DOHH2 (cell line): ENCODE measurements around the gene NSMCE4A.

Experiments used
- H3F3A ChIP-seq: fragments of 200-600 bp; sonication (generic), shearing (Covaris generic); 2 replicates; pipeline ENCODE4 v1.6.0; 2016; ENCODE audit warnings: antibody characterized with exemption, mild to moderate bottlenecking; ENCODE audit not compliant: control insufficient read depth, insufficient read depth
- H3K27ac ChIP-seq: fragments of 200-600 bp; sonication (generic); 2 replicates; pipeline ENCODE4 v1.5.1; 2014; ENCODE audit warnings: low read depth, mild to moderate bottlenecking, low read length, moderate library complexity
- H3K27me3 ChIP-seq: fragments of 200-600 bp; sonication (generic); 2 replicates; pipeline ENCODE4 v1.6.1; 2014; ENCODE audit warnings: mild to moderate bottlenecking, low read length, mixed read lengths; ENCODE audit not compliant: control insufficient read depth
- H3K36me3 ChIP-seq: fragments of 200-600 bp; sonication (generic); 2 replicates; pipeline ENCODE4 v1.6.1; 2014; ENCODE audit warnings: mild to moderate bottlenecking, low read length, moderate library complexity, mixed read lengths; ENCODE audit not compliant: control insufficient read depth
- H3K4me1 ChIP-seq: fragments of 200-600 bp; sonication (generic); 2 replicates; pipeline ENCODE4 v1.6.1; 2014; ENCODE audit warnings: mild to moderate bottlenecking, low read length, mixed read lengths; ENCODE audit not compliant: control insufficient read depth
- H3K4me2 ChIP-seq: fragments of 200-600 bp; sonication (generic); 2 replicates; pipeline ENCODE4 v1.6.0; 2014; ENCODE audit warnings: mild to moderate bottlenecking, low read length, moderate library complexity
- H3K4me3 ChIP-seq: fragments of 200-600 bp; sonication (generic); 2 replicates; pipeline ENCODE4 v1.5.1; 2014; ENCODE audit warnings: mild to moderate bottlenecking, low read length, mixed read lengths
- H3K79me2 ChIP-seq: fragments of 200-600 bp; sonication (generic); 2 replicates; pipeline ENCODE4 v1.6.1; 2014; ENCODE audit warnings: mild to moderate bottlenecking, low read length, mixed read lengths; ENCODE audit not compliant: control insufficient read depth
- H3K9me2 ChIP-seq: fragments of 200-600 bp; sonication (generic); replicated peaks from 2 replicates; pipeline ENCODE4 v1.6.1; 2014; ENCODE audit warnings: mild to moderate bottlenecking, low read length, mixed read lengths; ENCODE audit not compliant: control insufficient read depth
- H3K9me3 ChIP-seq: fragments of 200-600 bp; sonication (generic); 2 replicates; pipeline ENCODE4 v1.6.1; 2014; ENCODE audit warnings: antibody characterized with exemption, low read length, mixed read lengths; ENCODE audit not compliant: control insufficient read depth, insufficient read depth
- H4K20me1 ChIP-seq: fragments of 200-600 bp; sonication (generic); 2 replicates; pipeline ENCODE4 v1.6.0; 2014; ENCODE audit warnings: low read depth, mild to moderate bottlenecking, antibody characterized with exemption, low read length, moderate library complexity; ENCODE audit not compliant: control insufficient read depth, insufficient read depth
- EZH2phosphoT487 ChIP-seq: fragments of 200-600 bp; sonication (generic); IDR thresholded peaks from 2 replicates; pipeline ENCODE4 v1.6.1; 2017; ENCODE audit warnings: borderline replicate concordance, mild to moderate bottlenecking, antibody characterized with exemption, low read length, moderate library complexity, mixed read lengths
- TF ChIP-seq, protein P1 (sequence below): fragments of 200-600 bp; sonication (generic); IDR thresholded peaks from one replicate; pipeline ENCODE4 v1.5.1; 2014; ENCODE audit warnings: antibody characterized with exemption, mild to moderate bottlenecking, low read depth, low read length; ENCODE audit not compliant: poor library complexity, severe bottlenecking

The NSMCE4A gene

DNA sequence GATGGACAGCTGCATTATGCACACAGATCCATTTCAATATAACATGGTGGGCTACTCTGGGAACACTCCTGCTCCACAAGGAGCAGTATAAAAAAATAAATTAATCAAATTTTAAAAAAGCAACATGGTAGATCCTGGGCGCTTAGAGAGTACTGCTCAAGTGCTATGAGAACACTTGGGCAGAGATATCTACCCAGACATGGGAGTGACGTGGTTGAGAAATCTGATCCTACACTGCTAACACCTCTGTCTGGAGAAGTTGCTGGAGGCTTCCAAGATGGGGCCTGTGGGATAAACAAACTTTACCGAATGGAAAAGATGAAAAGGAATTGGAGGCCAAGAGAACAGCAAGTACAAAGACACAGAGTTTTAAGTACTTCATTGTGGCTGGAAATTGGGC is 9.0 kb downstream of the NSMCE4A start:
- peaks cover 70% of the 10 kb centered on the region for H3K36me3 ChIP-seq
- H4K20me1 ChIP-seq, result no peaks in the 10 kb centered on the region
- no peak overlapping the region for H3K27ac ChIP-seq
- no peak overlapping the region for H3K4me2 ChIP-seq
- no peaks in the 10 kb centered on the region for H3K27me3 ChIP-seq
- H3K9me2 ChIP-seq, result no peaks in the 10 kb centered on the region
- no peaks in the 10 kb centered on the region for H3K79me2 ChIP-seq
- H3K9me3 ChIP-seq, result no peaks in the 10 kb centered on the region
- no peaks in the 10 kb centered on the region for H3K4me1 ChIP-seq
- TF ChIP-seq, protein P1, sequence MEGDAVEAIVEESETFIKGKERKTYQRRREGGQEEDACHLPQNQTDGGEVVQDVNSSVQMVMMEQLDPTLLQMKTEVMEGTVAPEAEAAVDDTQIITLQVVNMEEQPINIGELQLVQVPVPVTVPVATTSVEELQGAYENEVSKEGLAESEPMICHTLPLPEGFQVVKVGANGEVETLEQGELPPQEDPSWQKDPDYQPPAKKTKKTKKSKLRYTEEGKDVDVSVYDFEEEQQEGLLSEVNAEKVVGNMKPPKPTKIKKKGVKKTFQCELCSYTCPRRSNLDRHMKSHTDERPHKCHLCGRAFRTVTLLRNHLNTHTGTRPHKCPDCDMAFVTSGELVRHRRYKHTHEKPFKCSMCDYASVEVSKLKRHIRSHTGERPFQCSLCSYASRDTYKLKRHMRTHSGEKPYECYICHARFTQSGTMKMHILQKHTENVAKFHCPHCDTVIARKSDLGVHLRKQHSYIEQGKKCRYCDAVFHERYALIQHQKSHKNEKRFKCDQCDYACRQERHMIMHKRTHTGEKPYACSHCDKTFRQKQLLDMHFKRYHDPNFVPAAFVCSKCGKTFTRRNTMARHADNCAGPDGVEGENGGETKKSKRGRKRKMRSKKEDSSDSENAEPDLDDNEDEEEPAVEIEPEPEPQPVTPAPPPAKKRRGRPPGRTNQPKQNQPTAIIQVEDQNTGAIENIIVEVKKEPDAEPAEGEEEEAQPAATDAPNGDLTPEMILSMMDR, result no peak
- no peak overlapping the region for H3K4me3 ChIP-seq
- no peaks in the 10 kb centered on the region for H3F3A ChIP-seq

GRCh38 chr10:121961456-121961855 is 13.6 kb downstream of the NSMCE4A start:
- Histone ChIP-seq H3K9me2 (no peaks in the 10 kb centered on the region), H3K27me3 (no peaks in the 10 kb centered on the region), H3K4me1 (no peaks in the 10 kb centered on the region), H3K79me2 (no peaks in the 10 kb centered on the region), H3K4me3 (no peak overlapping the region), H3K4me2 (no peak overlapping the region), H3K36me3 (peaks cover 61% of the 10 kb centered on the region), H3K9me3 (no peaks in the 10 kb centered on the region), H3F3A (no peaks in the 10 kb centered on the region), H4K20me1 (no peaks in the 10 kb centered on the region), H3K27ac (no peak overlapping the region)
- TF ChIP-seq, protein P1, result no peak
- no peak for TF ChIP-seq EZH2phosphoT487

DNA sequence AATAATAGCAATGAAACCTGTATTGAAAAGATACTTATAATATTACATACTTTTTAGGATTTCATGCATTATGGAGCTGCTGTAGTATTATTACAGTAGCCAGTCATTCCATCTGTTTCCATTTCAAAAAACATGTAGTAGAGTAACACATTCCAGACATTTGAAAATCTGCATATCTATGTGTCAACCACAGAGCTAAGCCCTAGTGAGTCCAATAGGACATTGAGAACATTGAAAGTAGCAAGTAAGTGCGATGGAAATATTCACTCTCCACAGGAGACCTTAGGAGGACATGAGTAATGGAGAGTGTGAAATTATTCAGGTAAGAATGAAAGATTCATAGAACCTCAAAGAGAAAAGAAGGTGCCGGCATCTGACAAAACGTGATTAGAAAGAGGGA is 15.3 kb downstream of the NSMCE4A start:
- H4K20me1 ChIP-seq, result no peaks in the 10 kb centered on the region
- H3K4me2 ChIP-seq, result no peak overlapping the region
- TF ChIP-seq EZH2phosphoT487, result no peak
- TF ChIP-seq, protein P1, result no peak
- H3K27me3 ChIP-seq, result no peaks in the 10 kb centered on the region
- no peaks in the 10 kb centered on the region for H3K9me3 ChIP-seq
- H3K36me3 ChIP-seq, result peaks cover 52% of the 10 kb centered on the region
- no peaks in the 10 kb centered on the region for H3K4me1 ChIP-seq
- H3K9me2 ChIP-seq, result no peaks in the 10 kb centered on the region
- H3K79me2 ChIP-seq, result no peaks in the 10 kb centered on the region
- no peak overlapping the region for H3K4me3 ChIP-seq
- H3F3A ChIP-seq, result no peaks in the 10 kb centered on the region
- no peak overlapping the region for H3K27ac ChIP-seq
